KOPT-K1 (cell line): ENCODE results near the gene SOD1.

Experiments used
- H3K27ac ChIP-seq: fragments of 200-600 bp; sonication (generic); 2 replicates; pipeline ENCODE4 v1.5.1; 2016; ENCODE audit warnings: antibody characterized with exemption, mild to moderate bottlenecking, low read depth, low read length; ENCODE audit not compliant: poor library complexity, severe bottlenecking
- H3K36me3 ChIP-seq: fragments of 200-600 bp; sonication (generic); 2 replicates; pipeline ENCODE4 v1.5.1; 2017; ENCODE audit warnings: antibody characterized with exemption, mild to moderate bottlenecking, low read length, moderate library complexity; ENCODE audit not compliant: insufficient read depth
- H3K9me3 ChIP-seq: fragments of 200-600 bp; sonication (generic); 2 replicates; pipeline ENCODE4 v1.5.1; 2017; ENCODE audit warnings: antibody characterized with exemption, low read length, mild to moderate bottlenecking; ENCODE audit not compliant: insufficient read depth, poor library complexity, severe bottlenecking

SOD1 gene

DNA sequence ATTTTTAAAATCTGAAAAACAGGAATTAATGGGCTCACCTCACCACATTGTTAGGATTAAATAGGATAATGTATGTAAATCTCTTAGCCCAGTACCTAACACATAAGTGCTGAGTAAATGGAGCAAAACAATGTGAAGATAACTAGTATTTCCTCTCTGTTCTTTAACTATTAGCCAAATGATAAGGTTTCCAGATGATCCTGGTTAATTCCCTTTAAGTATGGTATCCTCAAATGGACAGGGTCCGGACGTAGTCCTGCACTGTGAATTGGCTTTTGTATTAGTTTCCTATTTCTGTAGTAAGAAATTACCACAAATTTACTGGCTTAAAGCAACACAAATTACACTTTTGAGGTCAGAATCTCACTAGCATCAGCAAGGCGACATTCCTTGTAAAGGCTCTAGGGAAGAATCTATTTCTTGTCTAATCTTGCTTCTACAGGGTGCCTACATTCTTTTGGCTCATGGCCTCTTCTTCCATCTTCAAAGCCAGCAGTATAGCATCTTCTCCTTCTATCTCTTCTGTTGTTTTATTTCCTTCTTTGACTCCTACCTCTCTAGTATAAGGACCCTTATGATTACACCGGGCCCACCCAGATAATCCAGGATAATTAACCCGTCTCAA lies 55.4 kb downstream of the SOD1 start:
- Histone ChIP-seq H3K36me3 (no peaks in the 10 kb centered on the region), H3K27ac (no peak overlapping the region), H3K9me3 (no peaks in the 10 kb centered on the region)

DNA sequence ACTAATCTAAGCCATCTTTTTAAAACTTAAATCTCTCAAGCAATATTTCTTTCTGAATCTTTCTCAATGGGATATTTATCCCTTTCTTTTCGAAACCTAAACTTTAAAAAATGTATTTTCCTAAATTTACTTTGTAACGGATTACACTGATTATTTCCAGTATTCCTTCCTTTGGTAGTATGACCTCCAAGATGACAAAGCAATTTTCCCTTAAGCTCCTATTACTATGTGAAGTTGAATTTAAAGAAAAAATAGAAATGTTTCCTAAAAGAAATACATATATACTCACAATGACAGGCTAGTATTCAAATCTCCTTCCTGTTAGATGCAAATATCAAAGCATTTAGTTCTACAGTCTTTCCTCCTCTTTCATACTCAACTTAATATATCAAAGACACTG lies 56.6 kb downstream of the SOD1 start:
- Histone ChIP-seq H3K36me3 (no peaks in the 10 kb centered on the region), H3K9me3 (no peaks in the 10 kb centered on the region), H3K27ac (no peak overlapping the region)
